Mucosa of stomach (tissue), 1 donor: Measurements from ENCODE around the gene WFIKKN2.

ENCODE experiments used
- H3K27me3 ChIP-seq: one replicate; pipeline ENCODE4 v1.7.0; 2013; ENCODE audit warnings: mild to moderate bottlenecking, low read length; ENCODE audit not compliant: control insufficient read depth, insufficient read depth
- H3K36me3 ChIP-seq: one replicate; pipeline ENCODE4 v1.7.0; 2013; ENCODE audit warnings: low read length; ENCODE audit not compliant: control insufficient read depth, insufficient read depth
- H3K4me1 ChIP-seq: one replicate; pipeline ENCODE4 v1.7.0; 2013; ENCODE audit warnings: mild to moderate bottlenecking, low read length; ENCODE audit not compliant: control insufficient read depth, insufficient read depth
- H3K4me3 ChIP-seq: one replicate; pipeline ENCODE4 v1.7.0; 2013; ENCODE audit warnings: low read length
- H3K9ac ChIP-seq: one replicate; pipeline ENCODE4 v1.7.0; 2013; ENCODE audit warnings: mild to moderate bottlenecking, low read length, moderate library complexity
- H3K9me3 ChIP-seq: one replicate; pipeline ENCODE4 v1.7.0; 2013; ENCODE audit warnings: mild to moderate bottlenecking, low read length, moderate library complexity; ENCODE audit not compliant: control insufficient read depth
- donor health status: Pancreatic carcinoma.

Gene WFIKKN2

DNA sequence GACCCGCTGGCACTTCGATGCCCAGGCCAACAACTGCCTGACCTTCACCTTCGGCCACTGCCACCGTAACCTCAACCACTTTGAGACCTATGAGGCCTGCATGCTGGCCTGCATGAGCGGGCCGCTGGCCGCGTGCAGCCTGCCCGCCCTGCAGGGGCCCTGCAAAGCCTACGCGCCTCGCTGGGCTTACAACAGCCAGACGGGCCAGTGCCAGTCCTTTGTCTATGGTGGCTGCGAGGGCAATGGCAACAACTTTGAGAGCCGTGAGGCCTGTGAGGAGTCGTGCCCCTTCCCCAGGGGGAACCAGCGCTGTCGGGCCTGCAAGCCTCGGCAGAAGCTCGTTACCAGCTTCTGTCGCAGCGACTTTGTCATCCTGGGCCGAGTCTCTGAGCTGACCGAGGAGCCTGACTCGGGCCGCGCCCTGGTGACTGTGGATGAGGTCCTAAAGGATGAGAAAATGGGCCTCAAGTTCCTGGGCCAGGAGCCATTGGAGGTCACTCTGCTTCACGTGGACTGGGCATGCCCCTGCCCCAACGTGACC is 5.0 kb downstream of the WFIKKN2 start:
- no peaks in the 10 kb centered on the region for H3K9me3 ChIP-seq
- H3K9ac ChIP-seq, result no peak overlapping the region
- peaks cover 6% of the 10 kb centered on the region for H3K4me1 ChIP-seq
- H3K4me3 ChIP-seq, result no peak overlapping the region
- H3K36me3 ChIP-seq, result no peaks in the 10 kb centered on the region
- H3K27me3 ChIP-seq, result peaks cover 7% of the 10 kb centered on the region

DNA sequence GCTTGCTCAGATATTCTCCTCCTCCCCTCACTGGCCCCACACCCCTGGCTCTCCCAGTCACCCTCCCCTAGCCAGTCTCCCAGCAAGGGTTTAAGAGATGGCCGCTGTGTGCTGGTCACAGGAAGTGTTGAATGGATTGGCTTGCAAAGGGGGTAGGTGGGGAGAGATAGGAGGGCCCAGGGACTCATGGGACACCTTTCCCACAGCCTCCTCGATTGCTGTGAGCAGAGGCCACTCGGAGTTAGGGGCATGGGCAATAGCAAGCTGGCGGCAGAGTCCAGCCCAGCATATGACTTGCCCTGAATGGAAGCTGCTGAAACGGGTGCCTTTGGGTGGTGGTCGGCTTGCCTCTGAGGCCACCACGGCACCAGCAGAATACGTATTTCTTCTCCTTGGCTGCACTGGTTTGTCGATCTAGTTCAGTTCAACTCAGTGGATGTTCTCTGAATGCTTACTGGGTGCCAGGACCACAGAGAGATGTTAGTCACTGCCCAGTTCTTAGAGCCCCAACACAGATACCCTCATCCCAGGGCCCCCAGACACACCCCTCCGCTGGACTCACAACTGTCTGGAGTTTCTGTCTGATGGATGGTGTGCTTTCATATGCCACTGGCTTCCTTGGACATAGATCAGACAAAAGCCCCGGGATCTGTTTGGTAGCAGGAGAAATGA is 6.0 kb downstream of the WFIKKN2 start:
- Histone ChIP-seq H3K27me3 (no peaks in the 10 kb centered on the region), H3K4me1 (peaks cover 5% of the 10 kb centered on the region), H3K9ac (no peak overlapping the region), H3K36me3 (no peaks in the 10 kb centered on the region), H3K4me3 (no peak overlapping the region), H3K9me3 (no peaks in the 10 kb centered on the region)

DNA sequence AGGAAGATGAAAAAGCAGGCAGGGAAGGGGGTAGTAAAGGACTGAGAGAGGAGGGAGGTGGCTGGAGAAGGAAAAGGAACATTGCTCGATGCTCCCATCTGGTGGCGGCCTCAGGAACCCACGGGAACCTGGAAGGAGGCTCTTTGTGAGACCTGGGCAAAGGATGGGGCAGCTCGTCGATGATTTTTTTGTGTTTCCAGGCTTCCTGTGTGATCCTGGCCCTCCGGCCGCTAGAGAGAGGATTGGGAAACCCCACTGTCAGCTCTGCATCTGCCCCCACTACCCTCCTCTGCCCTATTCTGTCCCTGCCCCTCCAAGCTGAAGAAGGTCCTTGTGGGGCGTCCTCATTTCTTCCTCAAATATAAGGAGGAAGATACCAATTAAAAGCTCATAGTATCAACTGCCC is 6.6 kb downstream of the WFIKKN2 start:
- Histone ChIP-seq H3K4me1 (peaks cover 5% of the 10 kb centered on the region), H3K9ac (no peak overlapping the region), H3K27me3 (no peaks in the 10 kb centered on the region), H3K9me3 (no peaks in the 10 kb centered on the region), H3K36me3 (no peaks in the 10 kb centered on the region), H3K4me3 (no peak overlapping the region)

DNA sequence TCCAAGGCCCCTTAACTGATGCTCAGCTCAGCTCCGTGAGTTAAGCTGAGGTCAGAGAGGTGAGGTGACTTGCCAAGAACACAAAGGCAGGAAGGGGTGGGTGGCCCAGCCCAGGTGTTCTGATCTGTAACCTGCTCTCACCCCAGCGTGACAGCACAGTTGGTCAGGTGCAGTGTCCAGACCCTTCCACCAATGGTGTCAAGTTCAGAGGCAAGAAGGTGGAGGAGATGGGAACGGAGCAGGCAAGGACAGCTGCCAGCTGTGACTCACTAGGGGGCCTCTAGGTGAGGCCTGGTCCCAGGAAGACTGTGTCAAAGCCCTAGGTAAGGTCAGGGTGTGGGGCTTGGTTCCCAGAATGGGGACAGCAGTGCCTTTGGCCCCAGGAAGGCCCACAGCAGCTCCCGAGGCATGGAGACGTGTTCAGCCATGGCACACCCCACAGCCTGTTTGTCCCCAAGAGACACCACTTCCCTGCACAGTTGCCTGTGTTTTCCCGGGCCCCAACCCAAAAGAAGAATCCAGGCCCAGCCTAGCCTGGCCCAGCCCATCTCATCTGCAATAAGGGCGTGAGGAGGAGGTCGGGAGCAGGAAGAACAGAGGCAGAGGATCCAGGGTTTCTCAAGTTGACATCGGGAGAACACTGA is 7.2 kb downstream of the WFIKKN2 start:
- no peaks in the 10 kb centered on the region for H3K9me3 ChIP-seq
- no peak overlapping the region for H3K9ac ChIP-seq
- H3K27me3 ChIP-seq, result no peaks in the 10 kb centered on the region
- peaks cover 5% of the 10 kb centered on the region for H3K4me1 ChIP-seq
- no peak overlapping the region for H3K4me3 ChIP-seq
- no peaks in the 10 kb centered on the region for H3K36me3 ChIP-seq

DNA sequence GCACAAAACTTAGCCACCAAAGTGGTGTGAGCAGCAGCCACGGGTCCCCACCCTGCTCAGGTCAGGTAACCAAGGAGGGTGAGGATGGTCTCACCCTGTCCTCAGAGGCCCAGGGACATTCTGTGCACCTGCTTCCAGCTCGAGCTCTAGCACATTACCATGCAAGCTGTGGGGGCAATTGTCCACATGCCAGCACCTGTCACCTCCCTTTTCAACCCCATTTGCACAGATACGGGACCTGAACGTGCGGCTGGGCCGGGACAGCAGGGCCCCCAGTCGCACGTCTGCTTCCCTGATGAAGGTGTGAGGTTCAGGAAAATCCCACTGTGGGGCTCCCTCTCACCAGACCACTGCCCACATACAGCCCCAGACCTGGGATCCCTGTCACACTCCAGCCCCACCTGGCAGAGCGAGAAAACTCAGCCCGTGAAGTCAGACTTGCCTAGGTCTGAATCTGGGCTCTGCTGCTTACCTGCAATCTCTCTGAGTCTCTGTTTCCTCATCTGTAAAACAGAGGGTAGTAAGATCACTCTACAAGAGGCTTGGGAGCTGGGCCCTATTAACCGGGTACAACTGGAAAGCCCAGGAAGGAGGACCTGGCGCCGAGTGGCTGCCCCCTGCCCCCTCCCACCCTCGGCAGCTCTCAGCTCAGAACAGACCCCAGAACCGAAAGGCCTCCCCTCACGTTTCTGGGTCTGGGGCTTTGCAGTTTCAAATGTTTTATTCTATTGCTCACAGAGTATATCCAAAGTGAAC is 7.9 kb downstream of the WFIKKN2 start:
- Histone ChIP-seq H3K9me3 (no peaks in the 10 kb centered on the region), H3K36me3 (no peaks in the 10 kb centered on the region), H3K9ac (no peak overlapping the region), H3K27me3 (no peaks in the 10 kb centered on the region), H3K4me1 (peaks cover 5% of the 10 kb centered on the region), H3K4me3 (no peak overlapping the region)

DNA sequence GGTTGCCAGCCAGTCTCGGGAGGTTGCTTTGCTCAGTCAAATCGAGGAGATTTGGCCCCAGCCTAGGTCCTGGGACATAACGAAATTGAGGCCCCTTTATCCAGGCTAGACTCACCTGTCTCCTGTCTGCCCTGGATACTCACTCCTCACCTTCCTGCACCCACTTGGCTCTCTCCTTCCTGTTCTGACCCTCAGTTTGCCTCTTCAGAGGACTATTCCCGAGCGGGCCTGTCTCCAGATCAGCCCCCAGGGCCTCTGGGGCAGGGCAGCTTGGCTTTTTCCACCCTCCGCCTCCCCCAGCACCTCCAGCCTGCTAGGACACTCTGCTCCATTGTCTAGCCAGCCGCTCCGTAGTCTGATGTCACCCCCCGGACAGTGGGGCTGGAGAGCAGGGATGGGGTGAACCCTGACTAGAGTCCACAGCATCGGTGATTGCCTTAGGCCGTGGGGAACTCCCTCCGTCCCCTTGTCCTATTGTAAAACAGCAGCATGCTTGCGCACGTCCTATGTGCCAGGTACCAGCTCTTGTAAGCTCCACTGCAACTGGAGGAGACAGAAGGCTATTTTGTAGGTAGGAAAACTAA is 8.8 kb downstream of the WFIKKN2 start:
- Histone ChIP-seq H3K27me3 (no peaks in the 10 kb centered on the region), H3K4me1 (peaks cover 5% of the 10 kb centered on the region), H3K4me3 (no peak overlapping the region), H3K9me3 (no peaks in the 10 kb centered on the region), H3K36me3 (no peaks in the 10 kb centered on the region), H3K9ac (no peak overlapping the region)

DNA sequence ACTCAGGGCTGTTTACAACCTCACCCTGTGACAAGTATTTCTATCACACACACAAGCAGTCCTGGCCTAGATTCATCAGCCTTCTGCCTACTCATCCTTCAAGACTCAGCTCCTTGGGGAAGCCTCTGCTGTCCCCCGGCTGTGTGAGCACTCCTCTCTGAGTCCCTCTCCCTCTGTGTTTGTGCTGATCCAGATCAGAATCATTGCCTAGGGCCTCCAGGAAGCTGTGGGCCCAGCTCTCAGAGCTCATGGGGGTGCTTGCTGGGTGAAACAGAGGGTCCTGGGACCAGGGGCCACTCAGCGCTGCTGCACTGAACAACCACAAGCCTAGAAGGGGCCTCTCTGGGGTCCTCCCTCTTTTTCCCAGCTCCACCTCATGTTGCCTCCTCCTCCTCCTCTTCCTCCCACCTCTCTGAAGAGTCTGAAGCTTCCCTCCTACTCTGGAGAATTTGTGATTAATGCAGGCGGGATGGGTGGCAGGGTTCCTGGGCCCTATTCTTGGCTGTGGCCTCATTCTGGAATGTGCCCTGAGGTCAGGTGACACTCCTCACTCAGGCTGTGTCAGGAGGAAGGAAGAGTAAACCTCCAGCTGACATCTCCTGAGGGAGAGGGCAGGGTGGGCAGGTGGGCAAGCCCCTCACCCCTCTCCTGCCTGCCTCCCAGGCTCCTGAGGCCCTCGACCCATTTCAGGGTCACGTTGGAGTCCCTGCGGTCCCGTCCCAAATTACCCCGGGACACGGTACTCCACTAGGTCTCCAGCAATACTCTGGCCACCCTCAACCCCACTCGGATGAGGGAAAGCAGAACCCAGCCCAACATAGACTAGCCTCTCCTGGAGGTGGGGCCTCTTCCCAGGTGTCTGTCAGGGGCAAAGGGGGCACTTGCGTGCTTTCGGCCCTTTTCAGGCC is 10.1 kb downstream of the WFIKKN2 start:
- Histone ChIP-seq H3K27me3 (no peaks in the 10 kb centered on the region), H3K4me3 (no peak overlapping the region)

DNA sequence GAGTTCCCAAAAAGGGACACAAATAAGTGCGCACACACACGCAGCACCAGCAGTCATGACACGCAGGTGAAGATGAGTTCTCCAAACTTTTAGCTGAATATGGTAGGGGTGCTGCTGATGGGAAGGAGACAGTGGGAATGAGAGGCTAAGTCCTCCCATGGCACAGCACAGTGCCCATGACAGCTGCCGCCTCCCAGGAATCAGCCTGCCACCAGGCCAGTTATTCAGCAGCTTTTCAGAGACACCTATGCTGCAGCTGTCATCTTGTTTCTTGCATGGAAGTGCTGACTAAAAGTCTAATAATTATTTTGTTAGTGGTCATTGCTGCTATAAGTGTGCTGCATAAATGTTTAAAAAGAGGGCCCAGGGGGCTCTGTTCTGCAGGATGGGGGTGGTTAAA is 12.2 kb downstream of the WFIKKN2 start:
- H3K4me1 ChIP-seq, result peaks cover 11% of the 10 kb centered on the region
- no peaks in the 10 kb centered on the region for H3K27me3 ChIP-seq
- H3K9me3 ChIP-seq, result no peaks in the 10 kb centered on the region
- H3K4me3 ChIP-seq, result no peak overlapping the region
- no peaks in the 10 kb centered on the region for H3K36me3 ChIP-seq
- no peak overlapping the region for H3K9ac ChIP-seq

More for the DNA sequence above, 10.1 kb downstream of the WFIKKN2 start:
- Histone ChIP-seq H3K36me3 (no peaks in the 10 kb centered on the region), H3K9ac (no peak overlapping the region), H3K9me3 (no peaks in the 10 kb centered on the region), H3K4me1 (peaks cover 5% of the 10 kb centered on the region)

DNA sequence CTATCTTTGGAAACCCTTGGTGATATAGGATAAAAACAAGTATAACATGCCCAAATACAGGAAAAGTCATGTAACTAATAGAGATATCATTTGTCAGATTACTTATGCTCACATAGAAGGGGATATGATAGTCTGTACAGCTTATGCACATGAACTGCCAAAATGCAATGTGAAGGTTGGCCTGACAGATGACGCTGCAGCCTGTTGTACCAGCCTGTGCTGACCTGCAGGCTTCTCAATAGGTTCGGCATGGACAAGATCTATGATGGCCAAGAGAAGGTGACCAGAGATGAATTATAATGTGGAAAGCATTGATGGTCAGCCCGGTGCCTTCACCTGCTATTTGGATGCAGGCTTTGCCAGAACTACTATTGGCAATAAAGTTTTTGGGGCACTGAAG is 12.7 kb downstream of the WFIKKN2 start:
- Histone ChIP-seq H3K27me3 (no peaks in the 10 kb centered on the region), H3K4me3 (no peak overlapping the region), H3K9ac (no peak overlapping the region), H3K9me3 (no peaks in the 10 kb centered on the region), H3K4me1 (peaks cover 16% of the 10 kb centered on the region), H3K36me3 (no peaks in the 10 kb centered on the region)

DNA sequence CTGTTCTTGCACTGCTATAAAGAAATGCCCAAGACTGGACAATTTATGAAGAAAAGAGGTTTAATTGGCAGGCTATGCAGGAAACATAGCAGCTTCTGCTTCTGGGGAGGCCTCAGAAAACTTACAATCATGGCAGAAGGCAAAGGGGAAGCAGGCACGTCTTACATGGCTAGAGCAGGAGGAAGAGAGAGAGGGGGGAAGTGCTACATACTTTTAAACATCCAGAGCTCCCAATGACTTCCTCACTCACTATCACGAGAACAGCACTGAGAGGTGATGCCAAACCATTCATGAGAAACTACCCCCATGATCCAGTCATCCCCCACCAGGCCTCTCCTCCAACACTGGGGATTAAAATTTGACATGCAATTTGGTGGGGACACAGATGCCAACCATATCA is 13.3 kb downstream of the WFIKKN2 start:
- Histone ChIP-seq H3K4me3 (no peak overlapping the region), H3K36me3 (no peaks in the 10 kb centered on the region), H3K9ac (no peak overlapping the region), H3K9me3 (no peaks in the 10 kb centered on the region), H3K27me3 (no peaks in the 10 kb centered on the region), H3K4me1 (peaks cover 21% of the 10 kb centered on the region)

DNA sequence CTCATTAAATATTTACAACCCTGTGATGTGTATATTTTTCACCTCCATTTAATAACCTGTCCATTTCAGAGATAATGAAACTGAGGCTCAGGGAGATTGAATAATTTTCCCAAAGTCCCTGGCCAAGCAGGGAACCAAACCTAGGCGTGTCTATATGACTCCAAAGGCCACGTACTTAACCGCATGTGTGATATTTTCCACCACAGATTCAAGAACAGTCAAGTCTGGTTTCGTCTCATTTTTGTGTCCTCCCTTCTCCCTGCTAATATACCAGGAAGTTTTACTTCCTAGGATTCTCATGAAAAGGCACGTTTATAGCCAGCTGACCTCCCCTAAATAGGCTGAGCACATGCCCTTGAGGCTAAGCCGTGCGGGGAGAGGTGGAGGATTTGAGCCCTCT is 15.3 kb downstream of the WFIKKN2 start:
- no peak overlapping the region for H3K9ac ChIP-seq
- H3K36me3 ChIP-seq, result no peaks in the 10 kb centered on the region
- H3K9me3 ChIP-seq, result no peaks in the 10 kb centered on the region
- no peak overlapping the region for H3K4me3 ChIP-seq
- peaks cover 24% of the 10 kb centered on the region for H3K4me1 ChIP-seq
- H3K27me3 ChIP-seq, result no peaks in the 10 kb centered on the region
